Mucosa of stomach (tissue), 1 donor: Measurements from ENCODE around the gene VEPH1.

ENCODE experiments used
- H3K27me3 ChIP-seq: one replicate; pipeline ENCODE4 v1.7.0; 2013; ENCODE audit warnings: mild to moderate bottlenecking, low read length; ENCODE audit not compliant: control insufficient read depth, insufficient read depth
- H3K36me3 ChIP-seq: one replicate; pipeline ENCODE4 v1.7.0; 2013; ENCODE audit warnings: low read length; ENCODE audit not compliant: control insufficient read depth, insufficient read depth
- H3K4me1 ChIP-seq: one replicate; pipeline ENCODE4 v1.7.0; 2013; ENCODE audit warnings: mild to moderate bottlenecking, low read length; ENCODE audit not compliant: control insufficient read depth, insufficient read depth
- H3K4me3 ChIP-seq: one replicate; pipeline ENCODE4 v1.7.0; 2013; ENCODE audit warnings: low read length
- H3K9ac ChIP-seq: one replicate; pipeline ENCODE4 v1.7.0; 2013; ENCODE audit warnings: mild to moderate bottlenecking, low read length, moderate library complexity
- H3K9me3 ChIP-seq: one replicate; pipeline ENCODE4 v1.7.0; 2013; ENCODE audit warnings: mild to moderate bottlenecking, low read length, moderate library complexity; ENCODE audit not compliant: control insufficient read depth
- donor health status: Pancreatic carcinoma.

The VEPH1 gene

GRCh38 chr3:157248590-157249422 lies 254.4 kb downstream of the VEPH1 start:
- no peaks in the 10 kb centered on the region for H3K9me3 ChIP-seq
- no peaks in the 10 kb centered on the region for H3K36me3 ChIP-seq
- no peaks in the 10 kb centered on the region for H3K27me3 ChIP-seq
- H3K9ac ChIP-seq = no peak overlapping the region
- H3K4me3 ChIP-seq = no peak overlapping the region
- no peaks in the 10 kb centered on the region for H3K4me1 ChIP-seq

DNA sequence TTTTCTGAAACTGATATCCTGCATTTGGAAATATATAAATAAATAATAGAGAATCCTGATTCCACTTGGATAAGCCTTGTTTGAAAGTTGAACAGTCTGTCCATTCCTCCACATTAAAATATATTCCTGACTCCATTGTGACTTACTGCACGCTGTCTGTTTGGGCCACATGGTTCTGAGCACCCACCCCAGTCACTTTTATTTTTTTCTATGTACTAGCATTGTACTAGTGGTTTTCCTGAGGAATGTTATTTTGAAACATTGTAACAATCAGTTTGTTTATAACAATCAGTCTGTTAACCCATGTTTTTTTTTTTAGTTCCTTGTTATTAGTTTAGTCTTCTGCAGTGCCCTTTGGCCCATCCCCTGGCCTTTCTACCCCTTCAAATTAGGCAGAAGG lies 255.8 kb downstream of the VEPH1 start:
- Histone ChIP-seq H3K27me3 (no peaks in the 10 kb centered on the region), H3K36me3 (no peaks in the 10 kb centered on the region), H3K9me3 (no peaks in the 10 kb centered on the region), H3K4me1 (no peaks in the 10 kb centered on the region), H3K9ac (no peak overlapping the region), H3K4me3 (no peak overlapping the region)

GRCh38 chr3:157242836-157243235 lies 260.4 kb downstream of the VEPH1 start:
- no peak overlapping the region for H3K9ac ChIP-seq
- H3K27me3 ChIP-seq = no peaks in the 10 kb centered on the region
- H3K4me1 ChIP-seq = no peaks in the 10 kb centered on the region
- H3K36me3 ChIP-seq = no peaks in the 10 kb centered on the region
- no peaks in the 10 kb centered on the region for H3K9me3 ChIP-seq
- H3K4me3 ChIP-seq = no peak overlapping the region

GRCh38 chr3:157241599-157241998 lies 261.6 kb downstream of the VEPH1 start:
- no peaks in the 10 kb centered on the region for H3K9me3 ChIP-seq
- no peaks in the 10 kb centered on the region for H3K27me3 ChIP-seq
- H3K4me1 ChIP-seq = no peaks in the 10 kb centered on the region
- no peak overlapping the region for H3K4me3 ChIP-seq
- no peak overlapping the region for H3K9ac ChIP-seq
- no peaks in the 10 kb centered on the region for H3K36me3 ChIP-seq

DNA sequence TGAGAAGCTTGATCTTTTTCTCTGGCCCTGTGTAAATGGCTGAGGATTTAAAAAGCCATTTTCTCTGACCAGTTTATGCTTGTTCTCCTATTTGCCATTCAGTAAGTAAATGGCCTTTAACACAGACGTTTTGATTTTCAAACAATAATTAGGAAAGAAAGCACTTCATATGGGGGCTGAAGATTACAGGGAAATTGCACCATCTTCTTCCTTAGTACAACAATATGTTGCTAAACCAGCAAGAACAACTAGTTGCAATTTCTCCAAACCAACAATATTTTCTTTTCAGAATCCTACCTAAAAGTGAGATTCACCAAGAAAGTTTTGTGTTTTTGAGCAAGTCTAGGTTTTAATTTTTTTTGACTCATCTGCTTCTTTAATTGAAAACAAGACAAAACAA lies 262.8 kb downstream of the VEPH1 start:
- H3K36me3 ChIP-seq = no peaks in the 10 kb centered on the region
- H3K4me1 ChIP-seq = no peaks in the 10 kb centered on the region
- no peaks in the 10 kb centered on the region for H3K27me3 ChIP-seq
- H3K9me3 ChIP-seq = no peaks in the 10 kb centered on the region
- no peak overlapping the region for H3K9ac ChIP-seq
- no peak overlapping the region for H3K4me3 ChIP-seq

DNA sequence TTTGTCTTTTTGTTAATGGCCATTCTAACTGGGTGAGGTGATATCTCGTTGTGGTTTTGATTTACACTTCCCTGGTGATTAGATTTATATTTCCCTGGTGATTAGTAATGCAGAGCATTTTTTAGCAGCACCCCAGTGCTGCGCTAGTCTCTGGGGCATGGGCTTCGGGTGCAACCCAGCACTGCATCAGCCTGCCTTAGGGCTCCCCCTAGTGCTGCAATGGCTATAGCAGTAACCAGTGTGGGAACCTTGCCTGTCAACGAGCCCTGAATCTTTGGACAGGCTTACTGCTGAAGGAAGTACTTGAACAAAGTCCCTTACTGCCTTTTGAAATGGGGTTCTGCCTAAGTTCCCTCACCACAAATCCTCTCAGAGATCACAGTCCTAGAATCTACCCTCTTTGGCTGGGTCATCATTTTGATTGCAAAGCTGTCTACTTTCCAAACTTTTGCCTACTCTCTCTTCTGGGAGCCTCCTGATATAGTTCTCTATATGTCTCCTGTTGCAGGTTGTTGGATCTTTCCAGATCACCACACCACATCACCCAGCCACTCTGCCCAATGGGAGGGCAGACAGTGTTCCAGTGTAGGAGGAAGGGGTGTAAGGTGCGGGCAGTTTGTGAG lies 264.0 kb downstream of the VEPH1 start:
- no peaks in the 10 kb centered on the region for H3K9me3 ChIP-seq
- no peaks in the 10 kb centered on the region for H3K36me3 ChIP-seq
- no peak overlapping the region for H3K9ac ChIP-seq
- no peaks in the 10 kb centered on the region for H3K27me3 ChIP-seq
- no peak overlapping the region for H3K4me3 ChIP-seq
- H3K4me1 ChIP-seq = no peaks in the 10 kb centered on the region

GRCh38 chr3:157238457-157238856 lies 264.8 kb downstream of the VEPH1 start:
- no peaks in the 10 kb centered on the region for H3K9me3 ChIP-seq
- no peaks in the 10 kb centered on the region for H3K27me3 ChIP-seq
- no peak overlapping the region for H3K4me3 ChIP-seq
- H3K36me3 ChIP-seq = no peaks in the 10 kb centered on the region
- H3K9ac ChIP-seq = no peak overlapping the region
- no peaks in the 10 kb centered on the region for H3K4me1 ChIP-seq

DNA sequence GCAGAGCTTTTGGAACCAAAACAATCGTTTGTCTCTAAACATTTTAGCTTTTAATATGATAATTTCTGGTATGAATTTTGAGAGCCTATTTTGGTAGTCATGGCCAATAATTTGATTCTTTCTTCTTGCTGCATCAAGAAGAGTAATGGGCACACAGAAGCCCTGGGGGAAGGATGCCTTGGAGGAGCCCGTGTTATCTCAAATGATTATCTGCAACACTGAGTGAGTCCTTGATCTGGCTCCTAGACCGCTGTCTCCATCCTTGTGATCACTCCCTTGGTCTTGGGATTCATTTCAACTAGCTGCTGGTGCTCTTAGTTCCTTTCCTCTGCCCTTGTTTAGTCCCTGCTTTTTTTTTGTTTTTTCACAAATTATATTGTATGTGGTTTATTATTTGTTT lies 265.3 kb downstream of the VEPH1 start:
- no peaks in the 10 kb centered on the region for H3K9me3 ChIP-seq
- no peak overlapping the region for H3K4me3 ChIP-seq
- H3K4me1 ChIP-seq = no peaks in the 10 kb centered on the region
- no peaks in the 10 kb centered on the region for H3K27me3 ChIP-seq
- H3K9ac ChIP-seq = no peak overlapping the region
- H3K36me3 ChIP-seq = no peaks in the 10 kb centered on the region

GRCh38 chr3:157235291-157235690 lies 267.9 kb downstream of the VEPH1 start:
- Histone ChIP-seq H3K27me3 (no peaks in the 10 kb centered on the region), H3K36me3 (no peaks in the 10 kb centered on the region), H3K9ac (no peak overlapping the region), H3K9me3 (no peaks in the 10 kb centered on the region), H3K4me1 (no peaks in the 10 kb centered on the region), H3K4me3 (no peak overlapping the region)

DNA sequence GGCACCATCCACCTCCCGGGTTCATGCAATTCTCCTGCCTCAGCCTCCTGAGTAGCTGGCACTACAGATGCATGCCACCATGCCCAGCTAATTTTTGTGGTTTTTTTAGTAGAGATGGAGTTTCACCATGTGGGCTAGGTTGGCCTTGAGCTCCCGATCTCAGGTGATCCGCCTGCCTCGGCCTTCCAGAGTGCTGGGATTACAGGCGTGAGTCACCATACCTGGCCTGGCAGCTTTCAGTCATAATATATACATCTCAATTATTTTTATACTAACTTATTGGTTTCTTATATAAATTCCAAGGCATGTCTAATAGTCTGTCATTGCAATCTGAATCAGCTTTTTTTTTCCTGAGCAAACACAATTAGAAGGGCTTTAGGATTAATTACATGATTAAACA lies 269.3 kb downstream of the VEPH1 start:
- no peak overlapping the region for H3K4me3 ChIP-seq
- H3K4me1 ChIP-seq = no peaks in the 10 kb centered on the region
- no peak overlapping the region for H3K9ac ChIP-seq
- no peaks in the 10 kb centered on the region for H3K9me3 ChIP-seq
- no peaks in the 10 kb centered on the region for H3K27me3 ChIP-seq
- no peaks in the 10 kb centered on the region for H3K36me3 ChIP-seq

GRCh38 chr3:157232141-157232540 lies 271.1 kb downstream of the VEPH1 start:
- Histone ChIP-seq H3K36me3 (no peaks in the 10 kb centered on the region), H3K9me3 (no peaks in the 10 kb centered on the region), H3K9ac (no peak overlapping the region), H3K4me3 (no peak overlapping the region), H3K4me1 (no peaks in the 10 kb centered on the region), H3K27me3 (no peaks in the 10 kb centered on the region)

DNA sequence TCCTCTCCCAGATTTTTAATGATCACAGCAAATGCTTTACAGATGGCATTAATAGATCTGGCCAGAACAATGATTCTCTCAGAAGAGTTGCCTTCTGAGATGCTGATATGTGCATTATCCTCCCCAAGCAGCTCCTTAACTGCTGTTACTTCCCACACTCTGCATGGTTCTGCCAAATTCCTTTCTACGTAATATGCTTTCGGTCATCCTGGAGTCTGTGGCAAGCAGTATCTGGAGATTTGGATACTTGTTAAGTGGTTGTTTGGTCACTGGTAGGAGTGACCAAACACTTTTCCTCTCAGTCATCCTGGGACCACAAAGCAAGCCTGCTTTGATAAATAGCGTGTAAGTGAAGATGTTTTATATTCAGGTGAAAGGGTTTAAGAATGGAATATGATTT lies 272.1 kb downstream of the VEPH1 start:
- Histone ChIP-seq H3K27me3 (no peaks in the 10 kb centered on the region), H3K9me3 (no peaks in the 10 kb centered on the region), H3K9ac (no peak overlapping the region), H3K4me3 (no peak overlapping the region), H3K36me3 (no peaks in the 10 kb centered on the region), H3K4me1 (no peaks in the 10 kb centered on the region)
